Panc1 (cell line): ENCODE measurements around the gene RNF11.

Experiments used
- CTCF ChIP-seq: fragments of 450-650 bp; IDR thresholded peaks from 2 replicates; pipeline ENCODE4 v1.5.1; 2017; ENCODE audit warnings: mild to moderate bottlenecking
- POLR2AphosphoS5 ChIP-seq: IDR thresholded peaks from 2 replicates; pipeline ENCODE4 v1.6.1; 2012; ENCODE audit warnings: mild to moderate bottlenecking, low read depth, low read length, moderate library complexity
- REST ChIP-seq, 2 experiments: IDR thresholded peaks; 2 replicates each; pipeline ENCODE4 v1.6.1; 2011 to 2012; ENCODE audit warnings: low read depth in 2 of 2, control low read depth in 1 of 2, low read length in 1 of 2, mild to moderate bottlenecking in 1 of 2, moderate library complexity in 1 of 2; ENCODE audit not compliant: insufficient read depth in 1 of 2
- SIN3A ChIP-seq: IDR thresholded peaks from 2 replicates; pipeline ENCODE4 v1.6.1; 2012; ENCODE audit warnings: low read depth, mild to moderate bottlenecking, low read length, moderate library complexity, borderline replicate concordance; ENCODE audit not compliant: insufficient read depth
- TCF7L2 ChIP-seq: IDR thresholded peaks from 2 replicates; pipeline ENCODE4 v1.6.1; 2011; ENCODE audit warnings: mild to moderate bottlenecking, low read depth, low read length, inconsistent platforms

GRCh38 chr1:51305371-51305823 is 69.3 kb downstream of the RNF11 start:
- no peak for TF ChIP-seq CTCF
- no peak for TF ChIP-seq POLR2AphosphoS5
- TF ChIP-seq SIN3A, result no peak
- no peak for TF ChIP-seq REST (IDR thresholded peaks at IDR 0.05; ENCODE audit: insufficient read depth in 1 of 2, low read depth in 2 of 2, low read length in 1 of 2)
- TF ChIP-seq TCF7L2, result no peak
